ENCODE measurements around the gene AHI1.

AHI1 gene

GRCh38 chr6:135434095-135434494, 63.4 kb downstream of the AHI1 start:
- no peak overlapping the region for H3K4me2 ChIP-seq (ENCODE audit: low read length, poor library complexity, severe bottlenecking)
- WGBS: no CpG with 5 or more reads among the region's 1 CpG
- H3K36me3 ChIP-seq (ENCODE audit: control insufficient read depth in 1 of 2, insufficient read depth in 2 of 2, low read depth in 1 of 2, low read length in 2 of 2): peaks cover 0 to 64% of the 10 kb centered on the region in 2 experiments
- no peak overlapping the region for H4K8ac ChIP-seq (ENCODE audit: low read length)
- no peak overlapping the region for H3K4ac ChIP-seq (ENCODE audit: low read depth in 1 of 2, low read length in 2 of 2)
- H3K9me3 ChIP-seq (ENCODE audit: control insufficient read depth, low read length): no peaks in the 10 kb centered on the region
- H3K14ac ChIP-seq (ENCODE audit: low read length in 2 of 2): no peak overlapping the region
- no peak overlapping the region for H2AK5ac ChIP-seq (ENCODE audit: low read length, severe bottlenecking)
- H3K4me1 ChIP-seq (ENCODE audit: control insufficient read depth, insufficient read depth, low read depth, low read length): no peaks in the 10 kb centered on the region
- no peak overlapping the region for H4K91ac ChIP-seq (ENCODE audit: low read length)
- no peak overlapping the region for H2BK15ac ChIP-seq (ENCODE audit: low read depth, poor library complexity, severe bottlenecking)
- H3K79me1 ChIP-seq (replicated peaks; ENCODE audit: low read length, poor library complexity, severe bottlenecking): no peaks in the 10 kb centered on the region
- no peak overlapping the region for H3K23ac ChIP-seq (ENCODE audit: low read length in 2 of 2)
- H2BK120ac ChIP-seq (ENCODE audit: low read depth, low read length): no peak overlapping the region
- no peak overlapping the region for H2AFZ ChIP-seq (ENCODE audit: low read depth, low read length)
- no peak overlapping the region for H2BK12ac ChIP-seq (ENCODE audit: low read length in 2 of 2)
- H3K27ac ChIP-seq (ENCODE audit: low read length, poor library complexity, severe bottlenecking): no peak overlapping the region
- H3K4me3 ChIP-seq (ENCODE audit: insufficient read depth in 1 of 2, low read depth in 1 of 2, low read length in 2 of 2): no peak overlapping the region
- no peak overlapping the region for H3K18ac ChIP-seq (ENCODE audit: low read depth in 1 of 2, low read length in 2 of 2)
- no peak for DNase-seq
- no peaks in the 10 kb centered on the region for H3K27me3 ChIP-seq (ENCODE audit: control insufficient read depth in 1 of 2, insufficient read depth in 1 of 2, low read length in 2 of 2)
- no peak overlapping the region for H2BK5ac ChIP-seq (ENCODE audit: low read depth, low read length, poor library complexity, severe bottlenecking)
- no peak overlapping the region for H3K9ac ChIP-seq (ENCODE audit: low read length)

DNA sequence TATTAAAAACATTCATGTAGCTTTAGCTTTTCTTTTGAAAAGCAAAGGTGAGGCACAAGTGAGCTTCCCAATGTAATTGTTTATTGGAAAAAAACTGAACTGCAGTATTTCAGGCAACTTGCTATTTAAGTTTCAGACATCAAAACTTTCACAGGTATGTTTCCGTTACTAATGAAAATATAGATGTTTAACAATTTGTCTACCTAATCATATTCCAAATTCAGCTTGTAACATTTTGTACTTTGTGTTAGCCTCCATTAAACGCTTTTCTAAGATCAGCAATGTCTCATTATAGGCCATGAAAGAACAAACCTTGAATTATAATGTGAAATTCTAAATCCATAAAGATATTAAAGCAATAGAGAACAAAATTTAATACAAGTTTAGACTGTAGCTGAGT, 69.5 kb downstream of the AHI1 start:
- Histone ChIP-seq H3K18ac (ENCODE audit: low read depth in 1 of 2, low read length in 2 of 2) (no peak overlapping the region), H3K23ac (ENCODE audit: low read length in 2 of 2) (no peak overlapping the region), H2AFZ (ENCODE audit: low read depth, low read length) (no peak overlapping the region), H3K4me2 (ENCODE audit: low read length, poor library complexity, severe bottlenecking) (no peak overlapping the region), H3K27ac (ENCODE audit: low read length, poor library complexity, severe bottlenecking) (no peak overlapping the region), H3K4me3 (ENCODE audit: insufficient read depth in 1 of 2, low read depth in 1 of 2, low read length in 2 of 2) (no peak overlapping the region), H3K27me3 (ENCODE audit: control insufficient read depth in 1 of 2, insufficient read depth in 1 of 2, low read length in 2 of 2) (no peaks in the 10 kb centered on the region), H2AK5ac (ENCODE audit: low read length, severe bottlenecking) (no peak overlapping the region), H3K4me1 (ENCODE audit: control insufficient read depth, insufficient read depth, low read depth, low read length) (no peaks in the 10 kb centered on the region), H2BK5ac (ENCODE audit: low read depth, low read length, poor library complexity, severe bottlenecking) (no peak overlapping the region), H3K9me3 (ENCODE audit: control insufficient read depth, low read length) (no peaks in the 10 kb centered on the region), H2BK12ac (ENCODE audit: low read length in 2 of 2) (no peak overlapping the region), H3K9ac (ENCODE audit: low read length) (no peak overlapping the region), H2BK15ac (ENCODE audit: low read depth, poor library complexity, severe bottlenecking) (no peak overlapping the region), H3K14ac (ENCODE audit: low read length in 2 of 2) (no peak overlapping the region), H3K4ac (ENCODE audit: low read depth in 1 of 2, low read length in 2 of 2) (no peak overlapping the region), H2BK120ac (ENCODE audit: low read depth, low read length) (no peak overlapping the region), H4K91ac (ENCODE audit: low read length) (no peak overlapping the region), H4K8ac (ENCODE audit: low read length) (no peak overlapping the region), H3K36me3 (ENCODE audit: control insufficient read depth in 1 of 2, insufficient read depth in 2 of 2, low read depth in 1 of 2, low read length in 2 of 2) (peaks cover 0 to 48% of the 10 kb centered on the region in 2 experiments), H3K79me1 (replicated peaks; ENCODE audit: low read length, poor library complexity, severe bottlenecking) (no peaks in the 10 kb centered on the region)
- no peak for DNase-seq
- WGBS: no CpG with 5 or more reads among the region's 2 CpGs

DNA sequence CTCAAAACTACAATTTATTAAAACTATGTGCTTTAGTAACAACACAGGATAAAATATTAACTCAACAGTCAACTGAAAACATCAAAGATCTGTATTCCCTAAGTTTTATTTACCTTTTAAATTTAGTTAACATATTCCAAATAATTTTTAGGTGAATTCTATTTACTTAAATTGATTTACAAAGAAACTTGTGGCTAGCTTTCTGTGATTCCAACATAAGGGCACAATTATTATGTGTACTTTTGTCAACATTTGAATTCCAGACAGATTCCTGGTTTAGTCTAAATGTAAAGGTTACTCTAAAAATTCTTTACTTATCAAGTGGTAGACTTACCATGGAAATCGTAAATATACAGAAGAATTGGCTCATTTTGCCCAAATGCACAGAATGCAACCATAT, 70.7 kb downstream of the AHI1 start:
- Histone ChIP-seq H3K27ac (ENCODE audit: low read length, poor library complexity, severe bottlenecking) (no peak overlapping the region), H3K79me1 (replicated peaks; ENCODE audit: low read length, poor library complexity, severe bottlenecking) (no peaks in the 10 kb centered on the region), H2BK5ac (ENCODE audit: low read depth, low read length, poor library complexity, severe bottlenecking) (no peak overlapping the region), H3K23ac (ENCODE audit: low read length in 2 of 2) (no peak overlapping the region), H3K4me3 (ENCODE audit: insufficient read depth in 1 of 2, low read depth in 1 of 2, low read length in 2 of 2) (no peak overlapping the region), H3K4me1 (ENCODE audit: control insufficient read depth, insufficient read depth, low read depth, low read length) (no peaks in the 10 kb centered on the region), H3K9ac (ENCODE audit: low read length) (no peak overlapping the region), H2BK120ac (ENCODE audit: low read depth, low read length) (no peak overlapping the region), H3K27me3 (ENCODE audit: control insufficient read depth in 1 of 2, insufficient read depth in 1 of 2, low read length in 2 of 2) (no peaks in the 10 kb centered on the region), H3K18ac (ENCODE audit: low read depth in 1 of 2, low read length in 2 of 2) (no peak overlapping the region), H4K91ac (ENCODE audit: low read length) (no peak overlapping the region), H3K4ac (ENCODE audit: low read depth in 1 of 2, low read length in 2 of 2) (no peak overlapping the region), H2AFZ (ENCODE audit: low read depth, low read length) (no peak overlapping the region), H3K14ac (ENCODE audit: low read length in 2 of 2) (no peak overlapping the region), H3K36me3 (ENCODE audit: control insufficient read depth in 1 of 2, insufficient read depth in 2 of 2, low read depth in 1 of 2, low read length in 2 of 2) (peaks cover 0 to 38% of the 10 kb centered on the region in 2 experiments), H3K9me3 (ENCODE audit: control insufficient read depth, low read length) (no peaks in the 10 kb centered on the region), H2AK5ac (ENCODE audit: low read length, severe bottlenecking) (no peak overlapping the region), H2BK12ac (ENCODE audit: low read length in 2 of 2) (no peak overlapping the region), H2BK15ac (ENCODE audit: low read depth, poor library complexity, severe bottlenecking) (no peak overlapping the region), H4K8ac (ENCODE audit: low read length) (no peak overlapping the region), H3K4me2 (ENCODE audit: low read length, poor library complexity, severe bottlenecking) (no peak overlapping the region)
- no CpG with 5 or more reads among the region's 1 CpG for WGBS
- no peak for DNase-seq

GRCh38 chr6:135424385-135424784, 73.2 kb downstream of the AHI1 start:
- no peaks in the 10 kb centered on the region for H3K9me3 ChIP-seq (ENCODE audit: control insufficient read depth, low read length)
- H2AFZ ChIP-seq (ENCODE audit: low read depth, low read length): no peak overlapping the region
- no peaks in the 10 kb centered on the region for H3K4me1 ChIP-seq (ENCODE audit: control insufficient read depth, insufficient read depth, low read depth, low read length)
- no peak overlapping the region for H3K18ac ChIP-seq (ENCODE audit: low read depth in 1 of 2, low read length in 2 of 2)
- H3K4me2 ChIP-seq (ENCODE audit: low read length, poor library complexity, severe bottlenecking): no peak overlapping the region
- H2BK5ac ChIP-seq (ENCODE audit: low read depth, low read length, poor library complexity, severe bottlenecking): no peak overlapping the region
- H3K36me3 ChIP-seq (ENCODE audit: control insufficient read depth in 1 of 2, insufficient read depth in 2 of 2, low read depth in 1 of 2, low read length in 2 of 2): peaks cover 0 to 26% of the 10 kb centered on the region in 2 experiments
- no peak overlapping the region for H2AK5ac ChIP-seq (ENCODE audit: low read length, severe bottlenecking)
- H3K9ac ChIP-seq (ENCODE audit: low read length): peak overlapping the region; percentile 21
- no peak overlapping the region for H2BK15ac ChIP-seq (ENCODE audit: low read depth, poor library complexity, severe bottlenecking)
- H3K79me1 ChIP-seq (replicated peaks; ENCODE audit: low read length, poor library complexity, severe bottlenecking): no peaks in the 10 kb centered on the region
- no peaks in the 10 kb centered on the region for H3K27me3 ChIP-seq (ENCODE audit: control insufficient read depth in 1 of 2, insufficient read depth in 1 of 2, low read length in 2 of 2)
- no peak overlapping the region for H2BK12ac ChIP-seq (ENCODE audit: low read length in 2 of 2)
- no peak overlapping the region for H2BK120ac ChIP-seq (ENCODE audit: low read depth, low read length)
- WGBS: no CpG with 5 or more reads among the region's 1 CpG
- H3K14ac ChIP-seq (ENCODE audit: low read length in 2 of 2): no peak overlapping the region
- no peak for DNase-seq
- H4K8ac ChIP-seq (ENCODE audit: low read length): no peak overlapping the region
- H4K91ac ChIP-seq (ENCODE audit: low read length): no peak overlapping the region
- no peak overlapping the region for H3K27ac ChIP-seq (ENCODE audit: low read length, poor library complexity, severe bottlenecking)
- no peak overlapping the region for H3K4ac ChIP-seq (ENCODE audit: low read depth in 1 of 2, low read length in 2 of 2)
- H3K23ac ChIP-seq (ENCODE audit: low read length in 2 of 2): no peak overlapping the region
- no peak overlapping the region for H3K4me3 ChIP-seq (ENCODE audit: insufficient read depth in 1 of 2, low read depth in 1 of 2, low read length in 2 of 2)

Measured in mesenchymal stem cell (in vitro differentiated cells and primary cell).